H1 (cell line): ENCODE measurements around the gene MRPS27. TPM values are rescaled to one million over a fixed set of nuclear protein-coding genes. Genes with fewer than 3 reads are reported as not detected.
"Not testable (repeated sequence)": the region's sequence is repeated elsewhere in the genome, so short reads cannot be mapped to it uniquely, and the experiment has no call there.

Experiments used
- CTCF ChIA-PET: fragments of 300-600 bp; sonication (Branson Sonifier 250); formaldehyde crosslinking; loops from one replicate; lab custom pipeline; 2021; ENCODE audit not compliant: partially characterized antibody; lab: Charles Lee
- POLR2A ChIA-PET: fragments of 300-600 bp; sonication (Branson Sonifier 250); formaldehyde crosslinking; loops from one replicate; lab custom pipeline; 2021; ENCODE audit warnings: inconsistent platforms; ENCODE audit not compliant: partially characterized antibody; lab: Charles Lee
- DNase-seq, 2 experiments: peaks; one replicate each; pipeline versions ENCODE4 v3.0.0 to v3.0.0-alpha.2; 2010 to 2022; ENCODE audit warnings: low spot score in 2 of 2, low read depth in 1 of 2, mixed read lengths in 1 of 2
- FAIRE-seq: peaks from 2 replicates; lab custom pipeline; 2011; peaks lifted over from hg19 to GRCh38; lab: Jason Lieb, UNC
- H2AFZ ChIP-seq: 2 replicates; pipeline ENCODE4 v1.8.1; 2012; ENCODE audit warnings: low read length, inconsistent platforms
- H2AK5ac ChIP-seq: 2 replicates; pipeline ENCODE4 v1.6.1; 2013; ENCODE audit warnings: low read depth, low read length
- H2BK120ac ChIP-seq: replicated peaks from 2 replicates; pipeline ENCODE3; 2013; ENCODE audit warnings: low read depth, low read length, inconsistent platforms
- H2BK12ac ChIP-seq: 2 replicates; pipeline ENCODE4 v1.6.1; 2013; ENCODE audit warnings: low read depth, low read length
- H2BK15ac ChIP-seq: 2 replicates; pipeline ENCODE4 v1.6.1; 2013; ENCODE audit warnings: low read length
- H2BK20ac ChIP-seq: 2 replicates; pipeline ENCODE4 v1.6.1; 2013; ENCODE audit warnings: low read length
- H2BK5ac ChIP-seq: 2 replicates; pipeline ENCODE4 v1.6.1; 2013; ENCODE audit warnings: low read depth, low read length
- H3K14ac ChIP-seq: 2 replicates; pipeline ENCODE4 v1.6.1; 2013; ENCODE audit warnings: inconsistent platforms; ENCODE audit not compliant: insufficient read length
- H3K18ac ChIP-seq: 2 replicates; pipeline ENCODE4 v1.6.1; 2013; ENCODE audit warnings: low read length; ENCODE audit errors: extremely low read depth
- H3K23ac ChIP-seq: 2 replicates; pipeline ENCODE4 v1.6.1; 2013; ENCODE audit warnings: inconsistent platforms; ENCODE audit not compliant: insufficient read length
- H3K23me2 ChIP-seq: 2 replicates; pipeline ENCODE4 v1.6.1; 2013; ENCODE audit warnings: low read depth, low read length
- H3K27ac ChIP-seq: 2 replicates; pipeline ENCODE4 v1.6.1; 2011; ENCODE audit warnings: low read depth, low read length, inconsistent platforms
- H3K27me3 ChIP-seq, 4 experiments: replicated peaks in 1 of 4; 1 replicate in 1 of 4; 2 replicates in 3 of 4; pipeline versions ENCODE4 v1.6.1 to v1.8.1; 2011 to 2013; ENCODE audit warnings: low read length in 3 of 4, mild to moderate bottlenecking in 3 of 4, inconsistent platforms in 2 of 4, mixed read lengths in 2 of 4, moderate library complexity in 1 of 4; ENCODE audit not compliant: control insufficient read depth in 3 of 4, insufficient read depth in 3 of 4; ENCODE audit errors: extremely low read depth in 1 of 4
- H3K36me3 ChIP-seq, 4 experiments: 2 replicates each; pipeline versions ENCODE4 v1.6.1 to v1.8.1; 2011 to 2013; ENCODE audit warnings: mild to moderate bottlenecking in 4 of 4, low read length in 3 of 4, moderate library complexity in 2 of 4, control low read depth in 1 of 4, inconsistent platforms in 1 of 4; ENCODE audit not compliant: insufficient read depth in 4 of 4, control insufficient read depth in 2 of 4
- H3K4ac ChIP-seq: replicated peaks from 2 replicates; pipeline ENCODE3; 2013; ENCODE audit warnings: low read length, low read depth, mixed read lengths, inconsistent platforms; ENCODE audit not compliant: insufficient read length
- H3K4me1 ChIP-seq, 4 experiments: replicated peaks in 1 of 4; 1 replicate in 1 of 4; 2 replicates in 3 of 4; pipeline versions ENCODE4 v1.6.1 to v1.8.1; 2011 to 2013; ENCODE audit warnings: low read length in 3 of 4, inconsistent platforms in 2 of 4, mixed read lengths in 1 of 4; ENCODE audit not compliant: insufficient read depth in 4 of 4, control insufficient read depth in 3 of 4
- H3K4me2 ChIP-seq, 2 experiments: 2 replicates each; pipeline versions ENCODE4 v1.6.1 to v1.8.1; 2011 to 2013; ENCODE audit warnings: low read depth in 2 of 2, low read length in 2 of 2, control low read depth in 1 of 2, inconsistent platforms in 1 of 2, mild to moderate bottlenecking in 1 of 2; ENCODE audit not compliant: insufficient read depth in 1 of 2
- H3K4me3 ChIP-seq, 4 experiments: fragments of 200-600, 300-600 bp in 1 of 4; sonication (generic), shearing (Covaris generic), sonication (Bioruptor Twin) in 1 of 4; 2 replicates each; pipeline versions ENCODE4 v1.5.1 to v1.8.1; 2011 to 2016; ENCODE audit warnings: low read length in 4 of 4, low read depth in 3 of 4, control low read depth in 2 of 4, inconsistent platforms in 2 of 4, mild to moderate bottlenecking in 2 of 4, mixed read lengths in 1 of 4, moderate library complexity in 1 of 4; ENCODE audit not compliant: insufficient read depth in 2 of 4; ENCODE audit errors: extremely low read depth in 1 of 4
- H3K56ac ChIP-seq: replicated peaks from 2 replicates; pipeline ENCODE3; 2013; ENCODE audit warnings: low read depth, mild to moderate bottlenecking, mixed read lengths, low read length, inconsistent platforms; ENCODE audit not compliant: insufficient read length
- H3K79me1 ChIP-seq: 2 replicates; pipeline ENCODE4 v1.6.1; 2013; ENCODE audit warnings: low read depth, low read length, control low read depth
- H3K79me2 ChIP-seq, 2 experiments: 2 replicates each; pipeline versions ENCODE4 v1.6.1 to v1.8.1; 2012 to 2013; ENCODE audit warnings: low read length in 2 of 2, mild to moderate bottlenecking in 2 of 2, inconsistent platforms in 1 of 2; ENCODE audit not compliant: insufficient read depth in 2 of 2, control insufficient read depth in 1 of 2
- H3K9ac ChIP-seq, 4 experiments: replicated peaks in 1 of 4; 1 replicate in 1 of 4; 2 replicates in 3 of 4; pipeline versions ENCODE4 v1.6.1 to v1.8.1; 2011 to 2013; ENCODE audit warnings: low read depth in 3 of 4, low read length in 3 of 4, control low read depth in 2 of 4, mild to moderate bottlenecking in 2 of 4, moderate library complexity in 2 of 4, inconsistent platforms in 1 of 4; ENCODE audit errors: extremely low read depth in 1 of 4
- H3K9me3 ChIP-seq, 2 experiments: 2 replicates each; pipeline versions ENCODE4 v1.6.1 to v1.8.1; 2012 to 2013; ENCODE audit warnings: mild to moderate bottlenecking in 2 of 2, moderate library complexity in 2 of 2, control low read depth in 1 of 2, inconsistent platforms in 1 of 2, low read depth in 1 of 2, low read length in 1 of 2, mixed read lengths in 1 of 2; ENCODE audit not compliant: insufficient read depth in 2 of 2
- H4K20me1 ChIP-seq, 2 experiments: replicated peaks in 1 of 2; 2 replicates each; pipeline versions ENCODE3 to v1.8.1; 2011 to 2013; ENCODE audit warnings: inconsistent platforms in 2 of 2, low read length in 2 of 2, mild to moderate bottlenecking in 1 of 2; ENCODE audit not compliant: insufficient read depth in 2 of 2, control insufficient read depth in 1 of 2
- H4K5ac ChIP-seq: 2 replicates; pipeline ENCODE4 v1.6.1; 2013; ENCODE audit warnings: low read length, low read depth, mixed read lengths, inconsistent platforms; ENCODE audit not compliant: insufficient read length
- H4K8ac ChIP-seq: 2 replicates; pipeline ENCODE4 v1.8.0; 2013; ENCODE audit warnings: mild to moderate bottlenecking, moderate library complexity, low read length, inconsistent platforms; ENCODE audit not compliant: insufficient read depth; ENCODE audit errors: extremely low read depth
- H4K91ac ChIP-seq: replicated peaks from 2 replicates; pipeline ENCODE3; 2013; ENCODE audit warnings: low read length, mixed read lengths, inconsistent platforms; ENCODE audit not compliant: insufficient read length
- KDM1A ChIP-seq: fragments of 200-600, 300-600 bp; sonication (generic); IDR thresholded peaks from 2 replicates; pipeline ENCODE4 v1.7.1; 2016; ENCODE audit warnings: mild to moderate bottlenecking, low read length, borderline replicate concordance
- WGBS, 2 experiments: shearing (Covaris generic) in 1 of 2; methylation state at CpG; one replicate each; pipeline versions ENCODE4 v1.1.6 to v1.1.7; 2013 to 2015; ENCODE audit warnings: low lambda C conversion rate in 2 of 2, mixed read lengths in 2 of 2, inconsistent platforms in 1 of 2, low coverage in 1 of 2, missing lambda C conversion rate in 1 of 2; ENCODE audit not compliant: insufficient replicate concordance in 2 of 2, insufficient coverage in 1 of 2, insufficient read length in 1 of 2; ENCODE audit errors: extremely low coverage in 1 of 2, missing lambda C conversion rate in 1 of 2; 5-methylcytosine and 5-hydroxymethylcytosine counted together
- polyA plus RNA-seq, 7 experiments: library from polyadenylated mRNA; depleted of rRNA in 3 of 7; stranded (reverse) in 5 of 7; unstranded in 2 of 7; fragments of >200 nt in 5 of 7; fragments of 200-250 nt in 2 of 7; gene quantifications; 1 replicate in 5 of 7; 2 replicates in 1 of 7; 4 replicates in 1 of 7; pipeline versions ENCODE4 v1.2.1 to v1.2.3, GENCODE V29; 2011 to 2013; ENCODE audit warnings: missing spikeins in 2 of 7, mixed read lengths in 2 of 7
- total RNA-seq: library from RNA; stranded (reverse); fragmentation: NEBNext Ultra II Directional; extraction: Animal tissue kit (Norgen Biotek cat#: 25700); gene quantifications from 2 replicates; pipeline ENCODE4 v1.2.1, GENCODE V29; 2021

Gene MRPS27
- total and polyA plus RNA-seq, 2 of the 8 experiments (the other 6 are each of a cell fraction or from before 2014, with no cell fraction given) = 93.2 to 102 TPM

DNA sequence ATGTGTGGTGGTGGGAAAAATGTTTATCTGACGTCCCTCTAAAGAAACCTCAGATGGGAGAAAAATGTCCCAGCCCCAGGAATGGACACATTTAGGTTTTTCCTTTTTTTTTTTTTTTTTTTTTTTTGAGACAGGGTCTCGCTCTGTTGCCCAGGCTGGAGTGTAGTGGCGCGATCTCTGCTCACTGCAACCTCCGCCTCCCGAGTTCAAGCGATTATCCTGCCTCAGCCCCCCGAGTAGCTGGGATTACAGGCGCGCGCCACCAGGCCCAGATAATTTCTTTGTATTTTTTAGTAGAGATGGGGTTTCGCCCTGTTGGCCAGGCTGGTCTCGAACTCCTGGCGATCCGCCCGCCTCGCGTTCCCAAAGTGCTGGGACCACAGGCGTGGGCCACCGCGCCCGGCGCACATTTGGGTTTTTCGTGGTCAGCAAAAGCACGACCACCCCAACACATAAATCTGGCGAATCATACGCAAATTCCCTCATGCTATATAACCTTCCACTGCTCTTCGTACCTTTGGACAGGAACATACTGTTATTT, 535 bp downstream of the MRPS27 start:
- Histone ChIP-seq H2BK12ac (peak overlapping the region; percentile 86; the same call in 1 of the 2 replicates), H3K18ac (peak overlapping the region; percentile 79; the same call in 1 of the 2 replicates), H3K9ac (peak overlapping the region; percentile 73 to 91 (median 87)), H2BK5ac (peak overlapping the region; percentile 96), H2BK15ac (0 out of 2 replicates have a peak overlapping the region, but pooled peaks have one; percentile 95), H3K27ac (peak overlapping the region; percentile 58), H2AFZ (0 out of 2 replicates have a peak overlapping the region, but pooled peaks have one; percentile 45), H3K4me2 (peak overlapping the region; percentile 56 to 94), H3K79me2 (peaks cover 0 to 42% of the 10 kb centered on the region in 2 experiments; a peak in 2 of 4 replicates), H3K4me3 (peak overlapping the region; percentile 70 to 99 (median 81)), H4K5ac (peak overlapping the region; percentile 63)
- not testable (repeated sequence) for H4K20me1 ChIP-seq, H3K9me3 ChIP-seq, H2BK20ac ChIP-seq, H3K4ac ChIP-seq, H3K14ac ChIP-seq, H3K79me1 ChIP-seq, H3K23ac ChIP-seq, H3K36me3 ChIP-seq, FAIRE-seq, H3K4me1 ChIP-seq, H3K23me2 ChIP-seq, H2BK120ac ChIP-seq, H3K56ac ChIP-seq, H3K27me3 ChIP-seq, DNase-seq, H4K91ac ChIP-seq, H2AK5ac ChIP-seq, H4K8ac ChIP-seq
- 6% methylated on average over 25 of the region's 28 CpGs; no CpG with 5 or more reads in 1 of the 2 experiments for WGBS, 2 experiments
- POLR2A ChIA-PET = interaction anchor here (0.7 to 3.7 kb wide), 23 partner anchors 12 to 732 kb away, joined by 3 to 44 read pairs (median 3); partner anchors contain the start of genes MCCC2 and TNPO1
- peak; percentile 84 for TF ChIP-seq KDM1A
- CTCF ChIA-PET = interaction anchor here (0.9 to 2.9 kb wide), 4 partner anchors 12 to 51 kb away, joined by 3 to 12 read pairs (median 4); no protein-coding TSS in a partner anchor
